ENCODE measurements around the gene MTHFS. TPM values are rescaled to one million over a fixed set of nuclear protein-coding genes. Genes with fewer than 3 reads are reported as not detected.

The MTHFS gene
- total and polyA plus RNA-seq, 4 donors, result 26.2 to 156 (median 86.8) TPM

- Histone ChIP-seq H3K4me3 (no peak overlapping the region), H3K9ac (ENCODE audit: insufficient read depth in 1 of 2, low read length in 2 of 2) (no peak overlapping the region), H3K36me3 (ENCODE audit: control insufficient read depth in 4 of 4, insufficient read depth in 4 of 4, low read length in 4 of 4) (peaks cover 0 to 4% (median 0%) of the 10 kb centered on the region in 4 donors), H3K9me3 (ENCODE audit: control insufficient read depth in 4 of 4, insufficient read depth in 3 of 4, low read length in 3 of 4) (no peaks in the 10 kb centered on the region), H3K4me1 (ENCODE audit: control insufficient read depth in 5 of 5, insufficient read depth in 5 of 5, low read length in 5 of 5) (no peaks in the 10 kb centered on the region), H3K27me3 (ENCODE audit: control insufficient read depth in 3 of 3, insufficient read depth in 3 of 3, low read length in 2 of 3) (no peaks in the 10 kb centered on the region), H3K27ac (ENCODE audit: low read depth in 1 of 2, low read length in 1 of 2) (no peak overlapping the region)
- ATAC-seq (ENCODE audit: insufficient read depth, low FRiP score) (peak; percentile 98), DNase-seq (peak; percentile 75 to 88 (median 83))
- TF ChIP-seq CTCF (IDR thresholded peaks at IDR 0.05; ENCODE audit: control extremely low read depth, extremely low read depth), result peak; percentile 85
- WGBS, 2 donors, result 48 to 51% methylated on average over 8 of the region's 8 CpGs
Measured at GRCh38 chr15:79853492-79854328, 43.1 kb downstream of the MTHFS start.

GRCh38 chr15:79849789-79850188 lies 47.0 kb downstream of the MTHFS start:
- peaks cover 0 to 2% (median 0%) of the 10 kb centered on the region in 4 donors for H3K9me3 ChIP-seq (ENCODE audit: control insufficient read depth in 4 of 4, insufficient read depth in 3 of 4, low read length in 3 of 4)
- no peak overlapping the region for H3K9ac ChIP-seq (ENCODE audit: insufficient read depth in 1 of 2, low read length in 2 of 2)
- H3K27ac ChIP-seq (ENCODE audit: low read depth in 1 of 2, low read length in 1 of 2), result no peak overlapping the region
- H3K4me1 ChIP-seq (ENCODE audit: control insufficient read depth in 5 of 5, insufficient read depth in 5 of 5, low read length in 5 of 5), result no peaks in the 10 kb centered on the region
- no peak for ATAC-seq (ENCODE audit: insufficient read depth, low FRiP score)
- H3K27me3 ChIP-seq (ENCODE audit: control insufficient read depth in 3 of 3, insufficient read depth in 3 of 3, low read length in 2 of 3), result no peaks in the 10 kb centered on the region
- TF ChIP-seq CTCF (IDR thresholded peaks at IDR 0.05; ENCODE audit: control extremely low read depth, extremely low read depth), result no peak
- no peak overlapping the region for H3K4me3 ChIP-seq
- H3K36me3 ChIP-seq (ENCODE audit: control insufficient read depth in 4 of 4, insufficient read depth in 4 of 4, low read length in 4 of 4), result peaks cover 0 to 13% (median 3%) of the 10 kb centered on the region in 4 donors
- WGBS, 2 donors, result 83 to 86% methylated on average over 3 of the region's 3 CpGs
- DNase-seq, result peak; percentile 23 to 34 (median 34)

- peaks cover 0 to 2% (median 0%) of the 10 kb centered on the region in 5 donors for H3K4me1 ChIP-seq (ENCODE audit: control insufficient read depth in 5 of 5, insufficient read depth in 5 of 5, low read length in 5 of 5)
- no peak overlapping the region for H3K9ac ChIP-seq (ENCODE audit: insufficient read depth in 1 of 2, low read length in 2 of 2)
- H3K27ac ChIP-seq (ENCODE audit: low read depth in 1 of 2, low read length in 1 of 2), result no peak overlapping the region
- peaks cover 0 to 2% (median 0%) of the 10 kb centered on the region in 4 donors for H3K9me3 ChIP-seq (ENCODE audit: control insufficient read depth in 4 of 4, insufficient read depth in 3 of 4, low read length in 3 of 4)
- no peaks in the 10 kb centered on the region for H3K27me3 ChIP-seq (ENCODE audit: control insufficient read depth in 3 of 3, insufficient read depth in 3 of 3, low read length in 2 of 3)
- 98 to 100% methylated on average over 2 of the region's 2 CpGs for WGBS, 2 donors
- ATAC-seq (ENCODE audit: insufficient read depth, low FRiP score) (no peak), DNase-seq (no peak)
- H3K4me3 ChIP-seq, result no peak overlapping the region
- peaks cover 0 to 13% (median 7%) of the 10 kb centered on the region in 4 donors for H3K36me3 ChIP-seq (ENCODE audit: control insufficient read depth in 4 of 4, insufficient read depth in 4 of 4, low read length in 4 of 4)
- TF ChIP-seq CTCF (IDR thresholded peaks at IDR 0.05; ENCODE audit: control extremely low read depth, extremely low read depth), result no peak
Measured at GRCh38 chr15:79846539-79846938, 50.3 kb downstream of the MTHFS start.

Measured in lung (tissue), 12 donors.